Thoracic aorta (tissue), 2 donors: ENCODE data around the gene ZSCAN20. TPM values are rescaled to one million over a fixed set of nuclear protein-coding genes. Genes with fewer than 3 reads are reported as not detected.

Source experiments
- ATAC-seq: fragments of 150-250 bp; one replicate; pipeline ENCODE4 v1.8.0; 2017; ENCODE audit warnings: low read depth; ENCODE audit not compliant: insufficient number of reproducible peaks, low FRiP score
- DNase-seq: peaks from one replicate; pipeline ENCODE4 v3.0.0-alpha.2; 2020; ENCODE audit warnings: low spot score
- H3K27ac ChIP-seq, 2 donors: fragments of 200-600 bp; sonication (generic); 1 replicate in 1 of 2; 2 replicates in 1 of 2; pipeline ENCODE4 v1.5.1; 2016; ENCODE audit warnings: mild to moderate bottlenecking in 2 of 2, moderate library complexity in 2 of 2
- H3K27me3 ChIP-seq: fragments of 200-600 bp; sonication (generic); replicated peaks from 2 replicates; pipeline ENCODE4 v1.6.0; 2016; ENCODE audit warnings: mild to moderate bottlenecking; ENCODE audit not compliant: insufficient read depth
- H3K36me3 ChIP-seq: fragments of 200-600 bp; sonication (generic); one replicate; pipeline ENCODE4 v1.5.1; 2016
- H3K4me1 ChIP-seq, 2 donors: fragments of 200-600 bp; sonication (generic); 1 replicate in 1 of 2; 2 replicates in 1 of 2; pipeline versions ENCODE4 v1.5.1 to v1.6.0; 2016; ENCODE audit warnings: low read depth in 2 of 2, mild to moderate bottlenecking in 1 of 2; ENCODE audit not compliant: control insufficient read depth in 1 of 2
- H3K4me3 ChIP-seq: fragments of 200-600 bp; sonication (generic); 2 replicates; pipeline ENCODE4 v1.5.1; 2016; ENCODE audit warnings: mild to moderate bottlenecking
- H3K9me3 ChIP-seq: fragments of 200-600 bp; sonication (generic); 2 replicates; pipeline ENCODE4 v1.5.1; 2016
- total RNA-seq, 2 donors: library from RNA; depleted of rRNA; stranded (reverse); fragments of >200 nt; gene quantifications; one replicate each; pipeline versions ENCODE4 v1.1.0 to v1.2.3, GENCODE V29; 2016
- TF ChIP-seq, protein P1 (sequence below): fragments of 200-600 bp; sonication (generic); IDR thresholded peaks from one replicate; pipeline ENCODE4 v1.5.1; 2019; ENCODE audit warnings: antibody characterized with exemption

The ZSCAN20 gene
- total RNA-seq, 2 donors from 2014 or later, result 7.6 to 15.4 TPM

DNA sequence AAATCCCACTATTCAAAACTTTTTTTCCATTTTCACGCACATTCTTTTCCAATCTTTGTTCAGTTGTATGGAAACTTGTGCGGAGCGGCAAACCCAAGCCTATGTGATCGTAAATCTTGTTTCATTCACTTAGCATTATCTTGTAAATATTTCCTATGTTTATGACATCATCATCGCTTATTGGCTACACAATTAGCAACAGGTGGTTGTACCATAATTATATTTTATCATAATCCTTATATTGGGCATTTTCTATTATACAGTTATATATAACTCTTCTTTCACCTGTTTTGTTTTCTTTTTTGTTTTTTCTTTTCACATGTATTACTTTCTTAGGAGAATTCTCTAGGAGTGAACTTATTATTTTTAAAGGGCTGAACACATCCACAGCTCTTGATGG lies 65.4 kb downstream of the ZSCAN20 start:
- H3K27ac ChIP-seq, result no peak overlapping the region
- no peaks in the 10 kb centered on the region for H3K9me3 ChIP-seq
- H3K36me3 ChIP-seq, result no peaks in the 10 kb centered on the region
- no peaks in the 10 kb centered on the region for H3K4me1 ChIP-seq
- TF ChIP-seq, protein P1, sequence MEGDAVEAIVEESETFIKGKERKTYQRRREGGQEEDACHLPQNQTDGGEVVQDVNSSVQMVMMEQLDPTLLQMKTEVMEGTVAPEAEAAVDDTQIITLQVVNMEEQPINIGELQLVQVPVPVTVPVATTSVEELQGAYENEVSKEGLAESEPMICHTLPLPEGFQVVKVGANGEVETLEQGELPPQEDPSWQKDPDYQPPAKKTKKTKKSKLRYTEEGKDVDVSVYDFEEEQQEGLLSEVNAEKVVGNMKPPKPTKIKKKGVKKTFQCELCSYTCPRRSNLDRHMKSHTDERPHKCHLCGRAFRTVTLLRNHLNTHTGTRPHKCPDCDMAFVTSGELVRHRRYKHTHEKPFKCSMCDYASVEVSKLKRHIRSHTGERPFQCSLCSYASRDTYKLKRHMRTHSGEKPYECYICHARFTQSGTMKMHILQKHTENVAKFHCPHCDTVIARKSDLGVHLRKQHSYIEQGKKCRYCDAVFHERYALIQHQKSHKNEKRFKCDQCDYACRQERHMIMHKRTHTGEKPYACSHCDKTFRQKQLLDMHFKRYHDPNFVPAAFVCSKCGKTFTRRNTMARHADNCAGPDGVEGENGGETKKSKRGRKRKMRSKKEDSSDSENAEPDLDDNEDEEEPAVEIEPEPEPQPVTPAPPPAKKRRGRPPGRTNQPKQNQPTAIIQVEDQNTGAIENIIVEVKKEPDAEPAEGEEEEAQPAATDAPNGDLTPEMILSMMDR, result no peak
- no peak for DNase-seq
- ATAC-seq, result no peak
- no peaks in the 10 kb centered on the region for H3K27me3 ChIP-seq
- no peak overlapping the region for H3K4me3 ChIP-seq

DNA sequence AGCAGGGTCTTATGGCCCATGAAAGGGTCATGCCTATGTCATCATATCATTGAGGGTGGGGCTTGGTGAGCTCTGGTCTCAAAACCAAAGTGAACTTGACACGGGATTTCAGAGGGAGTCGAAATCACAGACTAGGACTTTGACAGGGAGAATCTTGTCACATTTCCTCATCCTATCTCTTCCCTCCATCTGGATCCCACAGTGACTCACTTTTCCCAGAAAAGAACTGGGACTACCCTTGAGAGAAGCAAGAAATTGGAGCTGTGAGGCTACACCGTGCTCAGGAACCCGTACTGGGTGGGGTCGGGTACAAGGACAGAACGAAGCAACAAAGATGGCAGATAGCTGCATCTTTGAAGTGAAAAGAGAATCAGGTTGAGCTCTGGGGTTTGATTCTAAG lies 69.5 kb downstream of the ZSCAN20 start:
- Histone ChIP-seq H3K4me1 (no peaks in the 10 kb centered on the region), H3K4me3 (no peak overlapping the region), H3K9me3 (no peaks in the 10 kb centered on the region), H3K27ac (no peak overlapping the region), H3K36me3 (no peaks in the 10 kb centered on the region), H3K27me3 (no peaks in the 10 kb centered on the region)
- no peak for ATAC-seq
- DNase-seq, result no peak
- TF ChIP-seq, protein P1, result no peak

Other genes starting within 250 kb of the ZSCAN20 start
- 10 to 100 TPM; 25.3 to 55.4 TPM for gene ZNF362, start 216.2 kb upstream of the ZSCAN20 start, total RNA-seq
- under 1 TPM; 0.54 to 0.71 TPM for gene A3GALT2, start 151.5 kb upstream of the ZSCAN20 start, total RNA-seq
- gene PHC2, start 41.5 kb upstream of the ZSCAN20 start, total RNA-seq, result 100 to 1,000 TPM; 174 to 238 TPM